KBM-7 (cell line): ENCODE results near the gene NPHP4.

Experiments used
- DNase-seq: peaks from one replicate; pipeline ENCODE4 v3.0.0-alpha.2; 2015
- in situ Hi-C: fragments of 300-500 bp; cut with MboI; formaldehyde crosslinking; loops from 2 replicates; pipeline ENCODE4 v1.14.3; 2020; ENCODE audit warnings: low sequenced_read_pairs, low pct_unique_long_range_greater_than_20kb, mixed read lengths

Gene NPHP4

GRCh38 chr1:5978452-5978851 is 13.8 kb downstream of the NPHP4 start:
- in situ Hi-C loops: no loop called here
- DNase-seq: no peak

DNA sequence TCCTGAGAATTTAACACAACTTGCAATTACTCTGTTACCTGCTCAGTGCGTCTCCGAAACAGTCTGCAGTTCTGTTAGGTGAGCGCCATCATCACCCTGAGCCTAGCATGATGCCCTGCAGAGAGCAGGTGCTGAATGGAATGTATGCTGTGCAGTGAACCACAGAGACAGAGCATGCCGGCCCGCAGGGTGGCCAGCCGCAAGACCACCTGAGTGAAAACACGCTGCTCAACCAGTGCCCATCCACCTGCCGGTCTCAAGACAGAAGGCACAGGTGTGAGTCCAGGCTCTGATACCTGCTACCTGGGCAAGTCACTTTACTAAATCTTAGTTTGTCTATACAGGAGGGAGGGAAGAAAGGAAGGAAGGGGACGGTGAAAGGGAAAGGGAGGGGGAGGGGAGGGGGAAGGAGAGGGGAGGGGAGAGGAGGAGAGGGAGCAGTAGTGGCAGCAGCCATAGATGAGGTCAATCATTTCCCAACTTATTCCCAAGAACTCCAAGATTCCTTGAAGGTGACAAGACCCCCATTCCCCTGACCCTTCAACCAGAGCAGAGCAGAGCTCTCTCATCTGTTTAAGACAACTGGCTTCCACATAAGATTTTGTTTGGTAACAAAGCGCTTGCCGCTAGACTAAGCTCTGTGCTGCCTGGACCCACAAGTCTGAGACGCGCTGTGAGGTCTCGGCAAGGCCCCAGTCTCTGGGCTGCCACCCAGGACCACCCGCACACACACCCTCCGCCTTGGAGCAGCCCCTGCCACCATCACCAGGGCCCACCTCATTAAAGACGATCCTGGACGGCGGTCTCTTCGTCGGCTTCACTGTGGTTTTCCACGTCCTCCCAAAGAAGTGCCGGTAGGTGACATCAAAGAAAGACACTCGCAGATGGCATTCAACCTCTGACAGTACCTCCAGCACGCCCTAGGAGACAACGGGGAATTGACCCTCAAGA is 14.5 kb downstream of the NPHP4 start:
- no peak for DNase-seq
- in situ Hi-C loops: no loop called here

- DNase-seq: no peak
- in situ Hi-C loops: no loop called here
Measured at GRCh38 chr1:5976726-5977493, 15.3 kb downstream of the NPHP4 start.

DNA sequence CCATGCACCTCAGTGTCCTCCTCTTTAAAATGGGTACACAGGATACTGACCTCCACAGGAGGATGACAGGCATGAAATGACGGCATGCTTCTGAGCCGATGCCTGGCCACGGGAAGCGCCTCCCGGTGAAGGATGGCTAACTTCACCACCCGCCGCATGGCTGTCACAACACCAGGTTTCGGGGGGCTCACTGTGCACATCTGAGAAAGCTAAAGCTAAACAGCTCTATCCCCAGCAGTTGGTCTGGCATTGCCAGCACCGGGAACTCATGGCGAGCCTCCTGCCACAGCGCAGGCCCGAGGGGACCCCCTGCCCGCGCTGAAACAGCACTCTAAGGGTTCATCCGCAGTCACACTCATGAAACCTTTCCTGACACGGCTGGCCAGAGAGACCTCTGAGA is 16.0 kb downstream of the NPHP4 start:
- DNase-seq: no peak
- in situ Hi-C loops: no loop called here

GRCh38 chr1:5975133-5975880 is 16.9 kb downstream of the NPHP4 start:
- DNase-seq: peak; percentile 55
- in situ Hi-C loops: no loop called here

GRCh38 chr1:5974631-5975030 is 17.6 kb downstream of the NPHP4 start:
- in situ Hi-C loops: no loop called here
- DNase-seq: no peak

DNA sequence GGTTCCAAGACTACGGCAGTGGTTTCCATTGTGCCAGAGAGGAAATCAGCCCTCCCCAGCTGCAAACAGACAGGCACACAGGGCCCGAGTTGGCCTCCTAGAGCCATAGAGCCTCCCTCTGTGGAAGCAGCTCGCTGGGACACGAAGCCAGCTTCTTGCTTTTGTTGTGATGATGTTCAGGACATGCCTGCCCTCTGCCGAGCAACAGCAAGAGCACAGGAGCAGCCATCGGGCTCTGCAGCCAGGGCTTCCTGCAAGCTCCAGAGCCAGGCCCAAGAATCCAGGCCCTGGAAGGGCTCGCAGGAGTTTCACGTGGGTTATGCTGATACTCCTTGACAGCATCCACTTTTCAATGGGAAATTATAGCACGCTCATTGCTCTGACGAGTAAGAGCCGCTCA is 18.5 kb downstream of the NPHP4 start:
- in situ Hi-C loops: no loop called here
- no peak for DNase-seq

- in situ Hi-C loops: no loop called here
- DNase-seq: no peak
Measured at GRCh38 chr1:5972198-5972520, 20.1 kb downstream of the NPHP4 start.

DNA sequence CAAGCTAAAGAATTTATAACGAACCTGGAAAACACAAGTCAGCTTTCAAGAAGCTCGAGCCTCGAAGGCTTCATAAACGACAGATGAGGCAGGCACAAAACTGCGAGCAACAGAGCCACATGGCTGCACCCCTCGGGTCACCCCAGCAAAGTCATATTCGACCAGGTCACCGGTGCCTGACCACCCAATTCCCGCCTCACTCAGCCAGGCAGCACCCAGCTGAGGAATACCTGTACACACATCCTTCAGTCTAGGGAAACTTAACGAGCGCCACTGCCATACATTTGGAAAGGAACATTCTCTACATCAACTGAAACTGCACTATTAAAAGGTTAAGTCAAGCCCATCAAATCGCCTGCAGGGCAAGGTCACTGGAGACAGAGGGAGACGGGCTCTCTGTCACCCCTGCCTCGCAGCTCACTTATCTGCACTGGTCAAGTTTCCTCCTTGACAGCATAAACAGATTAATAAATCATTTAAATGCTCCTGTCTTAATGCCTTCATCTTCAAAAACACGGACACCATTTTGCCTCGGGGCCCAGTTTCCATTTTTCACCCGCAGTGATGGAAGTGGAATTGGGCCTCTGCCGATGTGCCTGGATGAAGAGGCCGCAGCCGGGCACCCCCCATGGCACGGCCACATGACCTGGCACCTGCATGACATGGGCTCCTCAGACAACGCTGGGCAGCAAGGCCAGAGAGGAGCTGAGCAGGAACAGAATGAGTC is 20.6 kb downstream of the NPHP4 start:
- no peak for DNase-seq
- in situ Hi-C loops: no loop called here

DNA sequence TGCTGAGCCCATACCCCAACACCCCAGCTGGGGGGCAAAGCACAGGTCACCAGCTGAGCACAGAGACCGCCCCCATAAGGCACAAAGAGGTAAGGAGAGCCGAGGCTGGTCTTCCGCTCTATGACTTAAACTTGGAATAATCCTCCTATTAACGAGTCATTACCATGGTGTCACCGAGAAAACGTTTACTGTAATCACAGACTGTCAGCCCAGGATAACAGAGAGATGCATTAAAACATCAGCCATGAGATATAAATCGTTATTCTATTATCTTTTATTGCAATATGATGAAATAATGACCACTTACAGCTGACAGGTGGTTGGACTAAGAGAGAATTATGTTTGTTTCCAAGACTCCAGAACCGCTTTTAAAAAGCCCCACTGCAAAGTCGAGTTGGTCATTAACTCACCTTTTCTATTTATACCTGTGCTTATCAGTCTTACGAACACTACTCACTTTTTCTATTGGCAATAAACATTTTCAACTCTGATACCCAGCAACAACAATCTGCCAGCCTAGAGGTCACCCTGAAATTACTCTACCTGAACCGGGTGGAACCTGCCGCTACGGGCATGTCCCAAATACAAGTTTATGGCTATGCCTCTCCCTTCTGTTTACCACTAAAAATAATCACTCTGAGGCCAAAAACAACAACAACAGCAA is 21.5 kb downstream of the NPHP4 start:
- in situ Hi-C loops: no loop called here
- no peak for DNase-seq

DNA sequence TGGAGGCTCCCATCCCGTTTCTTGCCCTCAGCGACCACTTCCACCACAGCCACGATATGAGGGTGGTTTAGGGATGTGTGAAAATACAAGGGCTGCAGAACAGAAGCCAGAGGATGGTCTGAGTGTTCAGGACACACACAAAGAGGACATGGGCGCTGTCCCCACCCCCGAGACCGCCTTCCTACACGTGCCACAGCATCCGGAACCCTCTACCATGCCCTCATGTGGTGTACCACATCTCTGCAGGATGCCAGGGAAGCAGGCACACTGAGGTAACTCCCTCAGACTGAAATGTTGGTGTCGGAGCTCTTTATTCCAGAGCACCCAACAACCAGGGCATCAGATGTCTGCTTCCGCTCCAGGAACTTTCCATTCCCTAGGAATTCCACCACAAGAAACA is 23.1 kb downstream of the NPHP4 start:
- no peak for DNase-seq
- in situ Hi-C loops: no loop called here

DNA sequence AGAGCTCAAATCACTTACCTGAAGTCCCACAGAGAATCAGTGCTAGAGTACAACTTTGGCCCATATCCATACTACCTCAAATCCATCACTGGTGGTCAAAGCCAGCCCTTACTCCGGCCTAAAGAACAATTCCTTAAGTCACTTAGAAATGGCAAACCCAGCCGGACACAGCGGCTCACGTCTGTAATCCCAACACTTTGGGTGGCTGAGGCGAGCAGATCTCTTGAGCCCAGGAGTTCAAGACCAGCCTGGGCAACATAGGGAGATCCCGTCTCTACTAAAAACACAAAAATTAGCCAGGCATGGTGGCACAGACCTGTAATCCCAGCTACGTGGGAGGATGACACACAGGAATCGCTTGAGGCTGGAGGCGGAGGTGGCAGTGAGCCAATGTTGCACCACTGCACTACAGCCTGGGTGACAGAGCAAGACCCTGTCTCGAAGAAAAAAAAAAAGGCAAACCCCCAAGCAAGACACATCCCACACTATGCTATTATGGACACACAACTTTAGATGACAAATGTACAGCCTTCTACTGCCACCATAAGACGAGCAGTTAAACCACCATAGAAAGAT is 24.0 kb downstream of the NPHP4 start:
- in situ Hi-C loops: no loop called here
- DNase-seq: no peak

- in situ Hi-C loops: no loop called here
- DNase-seq: no peak
Measured at GRCh38 chr1:5967351-5968160, 24.7 kb downstream of the NPHP4 start.

- in situ Hi-C loops: no loop called here
- no peak for DNase-seq
Measured at GRCh38 chr1:5966543-5967205, 25.6 kb downstream of the NPHP4 start.

DNA sequence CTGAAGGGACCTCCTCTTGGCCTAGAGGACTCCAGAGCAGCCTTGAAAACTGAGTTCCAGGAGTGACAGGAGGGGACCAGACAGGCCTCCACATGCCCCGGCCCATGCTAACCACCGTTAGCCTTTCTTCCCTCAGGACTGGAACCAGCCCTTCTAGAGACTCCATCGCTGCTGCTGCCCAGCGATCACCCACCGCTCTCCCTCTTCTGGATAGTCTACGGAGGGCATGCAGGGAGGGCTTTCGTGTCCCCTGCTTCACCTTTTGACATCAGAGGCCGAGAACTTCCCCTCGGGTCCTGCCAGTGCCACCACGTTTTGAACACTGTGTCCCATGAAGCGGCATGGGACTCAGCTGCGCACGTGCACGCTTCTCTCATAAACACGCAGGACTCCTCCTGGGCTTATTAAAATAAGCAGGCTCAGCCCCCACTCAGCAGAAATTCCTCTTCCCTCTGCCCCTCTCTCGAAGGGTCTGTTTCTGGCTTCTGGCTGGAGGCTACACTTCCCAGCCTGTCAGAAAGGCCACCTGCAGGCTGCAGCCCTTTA is 26.6 kb downstream of the NPHP4 start:
- no peak for DNase-seq
- in situ Hi-C loops: no loop called here

DNA sequence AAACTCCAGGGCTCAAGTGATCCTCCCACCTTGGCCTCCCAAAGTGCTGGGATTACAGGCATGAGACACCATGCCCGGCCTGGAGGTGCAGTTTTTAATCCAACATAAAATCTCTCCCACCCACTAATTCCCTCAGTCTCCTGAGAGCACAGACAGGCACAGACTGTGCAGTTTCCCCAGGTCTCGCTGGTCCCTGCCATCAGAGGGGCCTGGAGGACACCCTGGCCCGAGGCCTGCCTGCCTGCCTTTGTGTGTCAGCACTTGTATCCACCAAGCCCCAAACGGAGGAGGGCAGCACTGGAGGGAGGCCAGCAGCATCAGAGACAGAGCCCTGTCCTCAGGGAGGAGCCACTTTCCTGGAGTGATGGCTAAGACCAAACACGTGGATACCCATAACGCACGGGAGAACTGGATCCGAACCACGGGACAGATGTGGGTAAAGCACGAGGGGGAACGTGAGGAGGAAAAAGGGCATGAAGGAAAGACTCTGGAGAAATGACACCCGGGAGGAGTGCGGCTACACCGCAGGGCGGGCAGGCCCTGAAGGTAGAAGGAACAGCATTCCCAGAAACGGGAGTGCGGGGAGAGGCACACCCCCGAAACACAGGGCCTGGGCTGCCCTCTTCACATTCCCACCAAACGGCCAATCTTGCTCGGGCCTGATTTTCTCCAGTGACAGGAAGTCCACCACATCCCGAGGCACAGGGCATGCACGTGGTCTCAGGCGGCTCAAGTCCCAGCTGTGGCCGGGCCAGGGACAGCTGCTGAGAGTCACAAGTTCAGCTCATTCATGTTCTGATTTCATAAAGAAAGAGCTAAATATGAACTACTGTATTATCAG is 29.7 kb downstream of the NPHP4 start:
- no peak for DNase-seq
- in situ Hi-C loops: no loop called here
